Left lobe of liver (tissue), 2 donors: ENCODE results near the gene GGT5. TPM values are rescaled to one million over a fixed set of nuclear protein-coding genes. Genes with fewer than 3 reads are reported as not detected.
"Not testable (repeated sequence)": the region's sequence is repeated elsewhere in the genome, so short reads cannot be mapped to it uniquely, and the experiment has no call there.

Experiments
- ATAC-seq: fragments of 200-7000 bp; cut with Tn5 transposase; one replicate; pipeline ENCODE4 v1.9.1; 2020; ENCODE audit warnings: mild to moderate bottlenecking, moderate library complexity
- DNase-seq: peaks from one replicate; pipeline ENCODE4 v3.0.0-alpha.2; 2020; ENCODE audit warnings: low spot score
- total RNA-seq: library from RNA; stranded (reverse); gene quantifications from one replicate; pipeline ENCODE4 v1.2.1, GENCODE V29; 2021
- donor health status: DM: no; HTN: no; CAD: no; lungs with moderate emphysema.
- donor health status: DM: no; HTN: yes; CAD: no.

GGT5 gene, protein sequence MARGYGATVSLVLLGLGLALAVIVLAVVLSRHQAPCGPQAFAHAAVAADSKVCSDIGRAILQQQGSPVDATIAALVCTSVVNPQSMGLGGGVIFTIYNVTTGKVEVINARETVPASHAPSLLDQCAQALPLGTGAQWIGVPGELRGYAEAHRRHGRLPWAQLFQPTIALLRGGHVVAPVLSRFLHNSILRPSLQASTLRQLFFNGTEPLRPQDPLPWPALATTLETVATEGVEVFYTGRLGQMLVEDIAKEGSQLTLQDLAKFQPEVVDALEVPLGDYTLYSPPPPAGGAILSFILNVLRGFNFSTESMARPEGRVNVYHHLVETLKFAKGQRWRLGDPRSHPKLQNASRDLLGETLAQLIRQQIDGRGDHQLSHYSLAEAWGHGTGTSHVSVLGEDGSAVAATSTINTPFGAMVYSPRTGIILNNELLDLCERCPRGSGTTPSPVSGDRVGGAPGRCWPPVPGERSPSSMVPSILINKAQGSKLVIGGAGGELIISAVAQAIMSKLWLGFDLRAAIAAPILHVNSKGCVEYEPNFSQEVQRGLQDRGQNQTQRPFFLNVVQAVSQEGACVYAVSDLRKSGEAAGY
- 11.5 TPM for total RNA-seq

DNA sequence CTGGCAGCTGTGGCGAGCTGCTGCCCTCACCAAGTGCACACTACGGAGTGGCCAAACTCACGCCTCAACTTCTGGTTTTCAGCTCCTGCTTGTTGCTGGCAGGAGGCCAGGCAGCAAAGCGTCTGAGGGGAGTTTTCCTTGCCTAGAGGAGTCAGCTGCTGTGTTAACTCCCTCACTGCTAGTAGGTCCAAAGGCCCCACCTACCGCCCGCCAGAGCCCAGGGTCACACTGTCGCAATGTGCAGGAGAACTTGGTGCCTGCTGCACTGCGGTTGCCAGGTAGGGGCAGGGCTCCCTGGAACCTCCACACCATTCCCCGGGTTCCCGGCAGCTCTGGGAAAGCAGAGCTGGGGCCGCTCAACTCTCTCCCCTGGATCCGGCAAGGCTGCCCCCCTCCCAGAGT, at the start of gene GGT5:
GGT5 (minus strand) TSS at position 53 of the 402 bp plus-strand sequence. CDS start 357 bp downstream, outside the sequence.
- not testable (repeated sequence) for ATAC-seq, DNase-seq

DNA sequence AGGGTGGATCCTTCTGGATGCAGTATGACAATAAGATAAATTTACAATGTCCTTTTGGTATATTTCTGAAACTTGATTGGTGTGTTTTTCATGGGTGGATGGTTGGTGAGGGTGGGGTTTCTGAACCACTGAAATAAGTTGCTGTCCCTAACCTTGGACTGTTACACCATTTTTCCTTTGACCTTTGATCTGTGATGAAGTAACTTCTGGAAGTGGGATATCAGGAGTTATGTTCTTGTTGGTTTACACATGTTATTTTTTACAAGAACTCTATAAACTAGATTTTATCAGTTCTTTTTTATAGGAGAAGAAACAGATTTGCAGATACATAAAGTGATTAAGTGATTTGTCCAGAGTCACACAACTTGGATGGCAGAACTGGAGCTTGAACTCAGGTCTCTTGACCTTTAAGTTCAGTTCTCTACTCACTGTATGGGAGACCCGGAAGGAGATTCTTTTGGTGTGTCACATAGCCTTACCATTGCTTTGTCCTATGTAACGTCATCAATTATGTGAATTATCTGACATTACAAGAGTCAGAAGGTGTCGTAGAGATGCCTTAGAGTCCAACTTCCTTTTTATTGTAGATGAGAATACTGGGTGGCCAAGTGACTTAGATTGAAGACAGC, 47.4 kb upstream of the GGT5 start:
- ATAC-seq, result peak; percentile 47
- not testable (repeated sequence) for DNase-seq

DNA sequence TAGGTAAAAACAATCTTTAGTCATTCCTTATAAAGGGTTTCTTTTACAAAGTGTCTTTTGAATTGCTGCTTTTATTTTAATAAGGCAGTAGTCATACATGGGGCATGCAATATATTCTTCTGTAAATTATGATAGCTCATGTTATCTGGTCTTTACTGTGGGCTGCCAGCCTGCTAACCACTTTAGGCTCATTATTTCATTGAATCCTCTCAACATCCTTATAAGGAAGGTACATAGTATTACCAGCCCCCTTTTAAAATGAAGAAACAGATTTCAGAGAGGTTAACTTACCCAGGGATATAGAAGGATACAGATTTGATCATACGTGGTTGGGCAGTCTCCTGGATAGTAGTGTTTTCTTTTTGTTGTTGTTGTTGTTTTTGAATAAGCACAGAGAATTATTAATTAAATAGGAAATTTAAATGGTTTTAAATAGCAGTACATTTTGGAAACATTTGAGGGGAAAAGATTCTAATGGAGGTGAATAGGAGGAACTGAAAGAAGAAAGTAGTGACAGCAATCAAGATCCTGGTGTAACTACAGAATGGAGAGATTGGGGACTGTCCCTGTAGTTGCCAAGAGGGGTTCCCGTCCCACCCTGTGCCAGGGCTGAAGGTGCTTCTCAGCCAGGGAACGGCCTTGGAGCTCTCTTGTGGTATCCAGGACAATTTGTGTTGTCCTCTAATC, 46.8 kb upstream of the GGT5 start:
- ATAC-seq (peak; percentile 18), DNase-seq (no peak)

DNA sequence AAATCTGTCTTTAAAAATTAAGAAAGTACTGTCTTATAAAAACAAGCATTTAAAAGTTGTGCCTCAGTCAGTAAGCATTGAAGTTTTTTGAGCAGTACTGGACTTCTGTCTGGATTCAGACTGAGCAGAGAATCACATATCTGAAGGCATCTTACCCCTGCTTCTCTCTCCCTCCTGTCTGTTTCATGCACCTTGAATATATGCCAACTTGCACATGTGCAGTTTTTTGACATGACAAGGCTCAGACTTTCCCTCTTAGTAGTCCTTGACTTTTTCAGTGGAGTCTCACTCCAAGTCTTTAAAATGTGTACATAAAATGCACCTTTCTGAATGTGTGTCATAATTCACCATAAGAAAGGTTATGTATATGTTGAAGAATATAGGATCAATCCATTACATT, 45.6 kb upstream of the GGT5 start:
- DNase-seq (no peak), ATAC-seq (no peak)

DNA sequence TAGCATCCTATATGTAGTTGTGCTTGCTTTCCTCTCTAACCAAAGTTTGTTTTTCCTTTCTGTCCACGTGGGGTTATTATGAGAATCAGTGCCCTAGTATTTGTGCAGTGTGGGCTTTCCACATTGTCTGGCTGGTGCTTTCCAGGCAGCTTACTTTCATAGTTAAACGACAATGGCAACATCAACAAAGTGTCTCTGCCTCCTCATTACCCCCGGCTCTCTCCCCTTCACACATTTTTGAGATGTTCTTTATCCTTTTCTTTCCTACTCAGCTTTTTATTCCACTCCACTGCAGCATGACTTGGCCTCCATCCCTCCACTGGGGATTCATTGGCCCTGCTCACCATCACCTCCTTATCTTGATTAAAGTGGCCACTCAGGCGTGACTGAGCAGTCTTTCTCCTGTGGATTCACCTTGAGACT, 44.9 kb upstream of the GGT5 start:
- no peak for DNase-seq

DNA sequence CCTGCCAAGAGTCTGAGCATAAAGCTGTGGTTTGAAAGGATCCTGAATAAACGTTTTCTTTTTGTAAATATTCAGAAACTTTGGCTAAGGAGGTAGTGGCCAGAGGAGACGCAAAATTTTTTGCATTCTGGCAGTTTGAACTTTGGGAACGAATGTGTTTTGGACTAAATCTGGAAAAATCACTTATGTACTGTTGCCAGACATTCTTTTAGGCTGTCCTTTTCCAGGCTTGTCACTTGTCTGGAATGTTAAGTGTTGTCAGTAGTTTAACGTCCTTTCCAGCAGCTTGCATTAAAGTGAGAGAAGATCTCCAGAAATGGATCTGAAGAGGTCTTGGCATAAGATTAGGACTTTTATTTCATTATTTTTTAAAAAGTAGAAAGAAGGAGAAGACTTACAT, 44.2 kb upstream of the GGT5 start:
- no peak for DNase-seq
- peak; percentile 46 for ATAC-seq

More for the DNA sequence above, 44.9 kb upstream of the GGT5 start:
- ATAC-seq, result peak; percentile 7

DNA sequence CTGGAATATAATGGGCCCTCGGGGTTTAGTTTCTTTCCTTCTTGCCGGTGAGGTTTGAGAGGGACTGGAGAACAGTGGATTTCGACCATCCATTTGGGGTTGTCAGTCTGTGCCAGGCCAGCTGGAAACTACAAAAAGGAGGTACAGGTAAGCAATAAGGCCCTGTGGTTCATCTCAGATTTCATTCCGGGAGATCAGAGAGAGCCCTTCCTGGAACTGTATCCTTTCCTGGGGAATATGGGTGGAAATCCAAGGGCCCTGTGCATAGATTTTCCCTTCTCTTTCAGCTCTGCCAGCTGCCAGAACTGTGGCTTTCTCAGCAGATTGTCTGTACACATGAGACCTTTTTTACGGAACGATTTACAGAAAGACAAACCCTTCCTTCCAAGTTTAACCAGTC, 42.9 kb upstream of the GGT5 start:
- not testable (repeated sequence) for DNase-seq, ATAC-seq

DNA sequence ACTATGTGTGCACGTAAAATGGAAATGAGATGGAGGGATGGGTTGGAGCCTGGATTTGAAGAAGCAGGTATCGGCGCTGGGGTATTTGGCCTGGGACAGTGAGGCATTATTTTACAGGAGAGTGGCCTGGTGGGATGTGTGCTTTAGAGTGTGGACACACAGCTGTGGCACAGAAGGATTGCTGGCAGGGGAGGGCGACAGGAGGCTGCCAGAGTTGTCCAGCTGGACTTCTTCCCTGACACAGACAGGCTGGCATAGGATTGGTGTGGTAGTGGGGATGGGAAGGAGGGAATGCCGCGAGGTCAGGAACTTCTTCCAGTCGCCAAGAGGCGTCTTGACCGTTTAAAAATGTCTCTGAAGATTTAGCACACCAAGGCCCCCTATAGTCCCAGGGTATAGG, 42.3 kb upstream of the GGT5 start:
- not testable (repeated sequence) for DNase-seq
- ATAC-seq, result peak; percentile 63

DNA sequence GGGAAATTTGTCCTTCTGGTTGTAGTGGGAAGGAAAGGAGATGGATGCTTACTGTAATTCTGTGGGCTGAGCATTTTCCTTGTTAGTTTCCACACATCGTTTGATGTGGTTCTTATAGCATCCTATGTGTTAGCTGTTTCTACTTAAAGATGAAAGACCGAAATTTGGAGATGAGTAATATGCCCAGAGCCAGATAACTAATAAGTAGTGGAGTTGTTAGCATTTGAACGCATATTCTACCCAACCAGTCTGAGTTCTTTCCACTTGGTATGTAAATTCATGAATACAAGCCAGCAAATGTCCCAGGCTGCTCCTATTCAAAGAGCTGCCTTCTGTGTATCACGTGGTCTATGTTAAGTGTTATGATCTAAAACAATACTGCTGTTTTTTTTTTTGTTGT, 40.4 kb upstream of the GGT5 start:
- DNase-seq, result no peak
- ATAC-seq, result no peak

DNA sequence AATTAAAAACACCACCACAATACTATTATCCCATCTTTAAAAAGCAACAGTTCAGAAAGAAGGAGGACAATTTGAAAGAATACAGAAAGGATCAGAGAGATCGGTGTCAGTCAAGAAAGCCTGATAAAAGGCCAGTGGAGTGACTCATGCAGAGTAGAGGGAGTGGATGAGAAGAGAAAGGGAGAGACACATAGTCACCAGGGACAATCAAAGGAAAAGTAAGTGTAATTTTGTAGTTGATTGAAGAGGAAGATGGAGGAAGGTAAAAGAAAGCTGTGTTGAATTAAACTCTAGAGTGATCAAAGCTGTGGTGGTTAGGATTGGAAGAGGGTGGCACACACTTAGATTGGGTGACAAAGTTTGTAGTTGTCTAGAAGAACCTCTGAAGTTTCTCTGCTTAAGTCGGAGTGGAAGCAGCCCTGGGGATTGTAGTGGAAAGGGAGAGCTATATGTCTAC, 39.9 kb upstream of the GGT5 start:
- no peak for DNase-seq
- no peak for ATAC-seq

DNA sequence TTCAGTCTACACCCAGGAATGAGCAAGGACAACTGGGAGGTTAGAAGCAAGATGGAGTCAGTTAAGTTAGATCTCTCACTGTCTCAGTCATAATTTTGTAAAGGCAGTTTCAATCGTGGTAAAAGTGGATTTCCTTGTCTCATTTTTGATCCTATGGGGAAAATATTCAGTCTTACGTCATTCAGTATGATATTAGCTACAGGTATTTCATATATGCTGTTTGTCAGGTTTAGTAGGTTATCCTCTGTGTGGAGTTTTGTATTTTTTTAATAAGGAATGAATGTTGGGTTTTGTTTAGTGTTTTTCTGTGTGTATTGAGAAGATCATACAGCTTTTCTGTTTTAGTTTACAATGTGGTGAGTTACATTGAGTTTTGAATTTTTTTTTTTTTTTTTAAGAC, 37.5 kb upstream of the GGT5 start:
- DNase-seq, result no peak
- no peak for ATAC-seq

DNA sequence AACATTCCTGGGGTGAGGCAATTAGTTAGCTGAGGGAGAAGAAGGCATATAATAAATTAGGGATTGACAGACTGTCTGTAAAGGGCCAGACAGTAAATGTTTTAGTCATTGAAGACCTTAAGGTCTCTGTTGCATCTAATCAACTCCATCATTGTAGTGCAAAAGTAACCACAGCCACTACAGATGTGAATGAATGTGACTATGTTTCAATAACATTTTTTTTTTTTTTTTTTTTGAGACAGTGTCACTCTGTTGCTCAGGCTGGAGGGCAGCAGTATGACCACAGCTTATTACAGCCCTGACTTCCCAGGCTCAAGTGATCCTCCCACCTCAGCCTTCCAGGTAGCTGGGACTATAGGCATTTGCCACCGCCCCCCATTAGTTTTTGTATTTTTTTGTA, 35.5 kb upstream of the GGT5 start:
- DNase-seq, ATAC-seq: not testable (repeated sequence)

DNA sequence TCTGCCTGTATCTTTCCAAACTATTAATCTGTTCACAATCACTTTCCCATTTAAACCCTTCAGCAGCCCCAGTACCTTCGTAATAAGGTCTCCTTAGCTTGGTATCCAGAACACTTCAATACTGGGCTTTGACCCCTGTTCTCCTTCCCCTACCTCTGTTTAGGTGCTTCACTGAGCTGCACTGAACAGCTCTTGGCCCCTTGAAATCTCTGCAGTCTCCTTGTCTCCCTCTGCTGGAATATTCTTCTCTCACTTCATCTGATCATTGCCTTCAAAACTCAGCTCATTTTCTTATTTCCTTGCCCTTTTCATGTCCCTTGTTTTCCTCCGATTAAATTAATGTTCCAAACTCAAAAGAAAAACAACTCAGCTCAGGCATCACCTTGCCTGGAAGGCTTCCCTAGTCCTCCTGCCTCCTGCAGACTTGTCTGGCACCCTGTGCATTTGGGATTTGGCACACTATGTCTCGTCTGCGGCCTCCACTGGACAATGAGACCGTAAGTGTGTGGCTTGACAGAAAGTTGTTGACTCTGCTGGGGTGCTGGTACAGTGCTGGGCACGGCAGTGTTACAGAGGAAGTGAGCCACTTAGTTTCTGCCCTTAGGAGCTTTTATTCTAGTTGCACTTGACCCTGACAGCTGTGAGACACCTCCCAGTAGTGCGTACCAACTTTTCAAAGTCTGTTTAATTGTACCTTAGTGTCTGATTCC, 30.0 kb upstream of the GGT5 start:
- DNase-seq, result peak; percentile 55
- ATAC-seq, result not testable (repeated sequence)

DNA sequence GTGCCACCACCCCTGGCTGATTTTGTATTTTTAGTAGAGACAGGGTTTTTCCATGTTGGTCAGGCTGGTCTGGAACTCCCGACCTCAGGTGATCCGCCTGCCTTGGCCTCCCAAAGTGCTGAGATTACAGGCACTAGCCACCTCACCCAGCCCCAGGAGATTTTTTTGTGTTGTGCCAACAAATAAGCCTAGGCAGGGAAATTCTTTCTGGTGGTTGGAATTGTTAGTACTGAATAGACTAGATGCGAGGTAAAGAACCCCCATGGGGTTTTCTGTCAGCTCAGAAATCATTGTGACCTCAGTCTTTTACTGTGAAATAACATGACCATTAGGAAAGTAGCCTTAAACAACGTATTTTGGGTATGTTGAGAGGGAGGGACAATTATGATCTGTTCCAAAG, 29.0 kb upstream of the GGT5 start:
- ATAC-seq, DNase-seq: not testable (repeated sequence)

DNA sequence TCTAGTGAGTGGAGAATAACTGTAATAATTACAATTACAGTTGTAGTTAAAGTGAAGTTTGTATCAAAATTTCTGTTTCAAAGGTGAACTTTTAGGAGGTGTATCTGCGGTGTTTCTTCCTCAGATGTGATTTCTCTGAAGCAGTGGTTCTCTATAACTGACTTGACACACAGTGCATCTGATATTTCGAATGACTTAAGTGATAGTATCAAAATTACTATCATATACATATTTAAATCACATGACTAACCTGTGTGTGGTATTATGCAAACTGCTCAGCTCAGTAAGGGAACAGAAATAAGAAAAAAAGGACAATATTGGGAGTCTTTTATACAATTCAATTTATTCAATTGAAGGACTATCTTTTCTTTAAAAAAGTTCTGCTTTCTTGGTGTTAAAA, 28.1 kb upstream of the GGT5 start:
- not testable (repeated sequence) for ATAC-seq, DNase-seq

DNA sequence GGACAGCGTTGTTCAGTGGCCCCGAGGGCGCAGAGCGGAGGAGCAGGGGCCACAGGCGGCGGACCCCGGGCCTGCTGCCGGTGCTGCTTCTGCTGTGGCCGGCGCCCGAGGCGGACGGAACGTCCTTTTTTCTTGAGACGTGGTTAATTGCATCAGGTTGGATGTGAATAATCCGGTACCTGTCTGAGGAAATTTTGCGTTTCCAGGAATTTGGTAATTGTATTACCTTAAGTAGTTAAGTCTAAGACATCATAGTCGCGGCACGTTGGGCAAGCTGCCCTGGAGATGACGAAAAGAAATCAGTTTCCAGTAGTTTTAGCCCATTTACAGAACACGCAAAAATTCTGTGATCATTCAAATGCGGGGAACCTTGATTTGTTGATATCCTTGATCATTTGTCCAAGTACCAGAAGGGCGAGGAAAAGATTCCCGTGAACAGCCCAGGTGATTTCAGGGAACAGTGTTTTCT, 26.5 kb upstream of the GGT5 start:
- DNase-seq (no peak), ATAC-seq (no peak)

DNA sequence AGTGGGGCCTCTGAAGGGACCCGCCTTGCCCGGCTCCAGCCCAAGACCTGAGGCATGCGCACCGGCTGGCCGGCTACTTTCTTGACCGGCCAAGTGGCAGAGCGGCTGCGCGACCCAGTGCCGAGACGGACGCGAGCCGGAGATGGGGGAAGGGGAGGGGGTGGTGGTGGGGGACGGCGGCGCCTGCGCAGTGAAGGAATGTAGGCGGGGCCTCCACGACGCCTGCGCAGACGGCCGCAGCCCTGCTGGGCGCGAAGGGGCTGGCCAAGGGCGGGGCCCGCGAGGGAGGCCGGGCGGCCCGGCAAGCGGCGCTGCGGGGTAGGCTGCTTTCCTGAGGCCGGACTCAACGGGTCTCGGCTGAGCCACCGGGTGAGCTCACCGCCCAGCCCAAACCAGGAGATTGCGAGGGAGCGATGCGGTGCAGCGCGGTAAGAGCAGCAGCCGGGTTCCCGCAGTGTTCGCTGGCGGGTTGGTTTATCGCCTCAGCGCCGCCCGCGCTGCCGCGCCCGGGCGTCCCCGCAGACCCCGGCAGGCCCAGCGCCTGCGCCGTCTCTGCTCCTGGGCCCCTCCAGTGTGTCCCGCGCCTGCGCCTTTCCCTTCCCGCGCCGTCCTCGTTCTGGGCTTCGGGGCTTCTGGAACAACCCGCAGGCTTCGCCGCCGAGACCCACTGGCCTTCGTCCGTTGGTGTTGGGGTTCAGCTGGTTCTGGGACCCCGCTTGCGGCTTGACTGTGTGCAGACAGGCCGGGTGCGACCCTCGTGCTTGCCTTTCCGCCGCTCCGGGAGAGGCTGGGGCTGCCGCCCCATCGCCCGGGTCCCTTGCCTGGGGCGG, 25.9 kb upstream of the GGT5 start, which contains the start of gene SPECC1L:
SPECC1L (plus strand) TSS at position 276 of the 830 bp plus-strand sequence. CDS start 31,401 bp downstream, outside the sequence.
- ATAC-seq, result peak; percentile 95

DNA sequence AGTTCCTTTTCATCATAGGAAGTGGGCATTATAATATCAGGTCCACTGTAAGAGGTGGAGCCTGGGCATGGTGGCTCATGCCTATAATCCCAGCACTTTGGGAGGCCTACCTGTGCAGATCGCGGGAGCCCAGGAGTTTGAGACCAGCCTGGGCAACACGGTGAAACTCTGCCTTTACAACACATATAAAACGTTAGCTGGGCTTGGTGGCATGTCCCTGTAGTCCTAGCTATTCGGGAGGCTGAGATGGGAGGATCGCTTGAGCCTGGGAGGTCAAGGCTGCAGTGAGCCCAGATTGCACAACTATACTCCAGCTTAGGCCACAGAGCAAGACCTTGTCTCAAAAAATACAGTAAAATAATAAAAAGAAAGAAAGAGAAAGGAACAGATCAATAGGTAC, 21.6 kb upstream of the GGT5 start:
- not testable (repeated sequence) for DNase-seq, ATAC-seq

More for the DNA sequence above, 25.9 kb upstream of the GGT5 start, which contains the start of gene SPECC1L:
- peak; percentile 94 for DNase-seq

DNA sequence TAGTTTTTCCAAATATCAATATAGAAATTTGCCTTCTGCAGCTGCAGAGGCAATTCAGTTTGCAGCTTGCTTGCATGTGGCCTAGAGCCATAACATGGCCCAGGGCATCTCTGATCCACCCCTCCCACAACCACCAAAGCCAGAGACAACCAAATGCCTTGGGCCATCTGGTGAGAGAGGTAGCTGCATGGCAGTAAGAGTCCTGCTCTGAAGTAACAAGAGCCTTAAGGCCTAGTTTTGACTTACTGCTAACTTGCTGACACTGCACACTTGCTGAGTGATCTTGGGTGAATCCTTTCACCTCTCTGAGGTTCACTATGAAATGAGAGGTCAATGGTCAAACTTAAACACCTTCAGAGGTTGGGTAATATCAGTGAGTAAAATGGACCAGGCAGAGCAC, 20.9 kb upstream of the GGT5 start:
- DNase-seq (no peak), ATAC-seq (no peak)
